ENCODE results near the gene SLPI. TPM values are rescaled to one million over a fixed set of nuclear protein-coding genes. Genes with fewer than 3 reads are reported as not detected.

The SLPI gene
- total and polyA plus RNA-seq, 8 donors: 4.4 to 51.1 (median 26.7) TPM

DNA sequence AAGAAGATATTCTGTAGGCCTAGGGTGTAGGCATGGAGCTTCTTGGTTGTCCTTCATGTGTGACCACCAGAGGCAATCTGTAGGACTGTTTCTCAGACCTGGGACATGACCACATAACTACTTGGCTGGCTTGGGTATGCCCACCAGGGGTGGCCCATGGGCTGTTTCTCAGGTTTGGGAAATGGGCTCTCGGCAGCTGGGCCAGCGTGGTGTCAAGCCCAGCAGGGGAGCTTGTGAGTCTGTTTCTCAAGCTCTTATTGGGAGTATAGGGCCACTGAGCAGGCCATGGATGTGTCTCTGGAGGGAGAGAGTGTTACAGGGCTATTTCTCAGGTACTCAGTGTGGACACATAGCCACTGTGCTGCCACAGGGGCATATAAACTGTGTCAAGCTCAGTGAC lies 35.7 kb downstream of the SLPI start:
- no peak for DNase-seq
- TF ChIP-seq, protein P1, sequence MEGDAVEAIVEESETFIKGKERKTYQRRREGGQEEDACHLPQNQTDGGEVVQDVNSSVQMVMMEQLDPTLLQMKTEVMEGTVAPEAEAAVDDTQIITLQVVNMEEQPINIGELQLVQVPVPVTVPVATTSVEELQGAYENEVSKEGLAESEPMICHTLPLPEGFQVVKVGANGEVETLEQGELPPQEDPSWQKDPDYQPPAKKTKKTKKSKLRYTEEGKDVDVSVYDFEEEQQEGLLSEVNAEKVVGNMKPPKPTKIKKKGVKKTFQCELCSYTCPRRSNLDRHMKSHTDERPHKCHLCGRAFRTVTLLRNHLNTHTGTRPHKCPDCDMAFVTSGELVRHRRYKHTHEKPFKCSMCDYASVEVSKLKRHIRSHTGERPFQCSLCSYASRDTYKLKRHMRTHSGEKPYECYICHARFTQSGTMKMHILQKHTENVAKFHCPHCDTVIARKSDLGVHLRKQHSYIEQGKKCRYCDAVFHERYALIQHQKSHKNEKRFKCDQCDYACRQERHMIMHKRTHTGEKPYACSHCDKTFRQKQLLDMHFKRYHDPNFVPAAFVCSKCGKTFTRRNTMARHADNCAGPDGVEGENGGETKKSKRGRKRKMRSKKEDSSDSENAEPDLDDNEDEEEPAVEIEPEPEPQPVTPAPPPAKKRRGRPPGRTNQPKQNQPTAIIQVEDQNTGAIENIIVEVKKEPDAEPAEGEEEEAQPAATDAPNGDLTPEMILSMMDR (IDR thresholded peaks at IDR 0.05): no peak
- Histone ChIP-seq H3K27me3 (peaks cover 0 to 8% (median 0%) of the 10 kb centered on the region in 4 donors), H3K4me1 (no peaks in the 10 kb centered on the region), H3K4me3 (no peak overlapping the region), H3K9me3 (no peaks in the 10 kb centered on the region), H3K27ac (no peak overlapping the region), H3K36me3 (no peaks in the 10 kb centered on the region)
- 84 to 88% methylated on average over 2 of the region's 2 CpGs for WGBS, 2 donors
- ATAC-seq: no peak
- intact Hi-C loops (cut with DNase I): no loop called here
- FAIRE-seq: no peak

DNA sequence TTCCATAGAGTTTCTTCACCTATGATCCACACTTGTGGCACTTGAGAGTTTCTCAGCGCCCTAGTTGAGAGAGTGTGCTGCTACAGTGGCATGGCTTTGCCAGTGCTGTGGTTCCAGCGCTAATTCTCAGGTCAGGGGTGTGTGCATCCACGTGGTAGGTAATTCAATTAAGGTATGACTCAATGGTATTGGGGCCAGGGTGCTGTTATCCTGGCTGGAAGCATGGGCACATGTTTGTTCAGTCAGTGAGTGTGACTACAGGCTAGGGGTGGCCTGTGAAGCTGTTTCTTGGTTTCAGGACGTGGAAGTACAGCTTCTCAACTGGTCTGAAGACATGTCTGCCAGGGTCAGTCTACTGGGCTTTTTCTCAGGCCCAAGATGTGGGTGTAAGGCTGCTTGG lies 36.2 kb downstream of the SLPI start:
- Histone ChIP-seq H3K27ac (no peak overlapping the region), H3K9me3 (no peaks in the 10 kb centered on the region), H3K27me3 (peaks cover 0 to 8% (median 0%) of the 10 kb centered on the region in 4 donors), H3K4me1 (no peaks in the 10 kb centered on the region), H3K4me3 (no peak overlapping the region), H3K36me3 (no peaks in the 10 kb centered on the region)
- no peak for ATAC-seq
- FAIRE-seq: no peak
- WGBS, 2 donors: 66 to 67% methylated on average over 4 of the region's 4 CpGs
- intact Hi-C loops (cut with DNase I): no loop called here
- TF ChIP-seq, protein P1 (IDR thresholded peaks at IDR 0.05): no peak
- DNase-seq: no peak

DNA sequence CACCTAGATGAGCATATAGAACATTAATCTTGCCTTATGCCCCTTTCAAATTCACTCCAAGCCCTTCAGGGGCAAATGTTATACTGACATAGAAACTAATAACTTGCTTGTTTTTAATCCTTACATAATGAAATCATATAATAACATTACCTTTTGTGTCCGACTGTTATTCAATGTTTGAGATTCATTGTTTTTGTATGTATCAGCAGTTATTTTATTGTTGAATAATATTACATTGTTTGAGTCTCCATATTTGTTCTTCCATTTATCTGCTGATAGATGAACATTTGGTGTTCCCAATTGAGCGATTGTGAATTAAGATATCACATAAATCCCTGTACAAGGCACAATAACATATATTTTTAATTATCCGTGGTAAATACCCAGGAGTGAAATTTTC lies 41.5 kb downstream of the SLPI start:
- no peak for DNase-seq
- no peak for FAIRE-seq
- Histone ChIP-seq H3K4me3 (no peak overlapping the region), H3K4me1 (no peaks in the 10 kb centered on the region), H3K27me3 (no peaks in the 10 kb centered on the region), H3K9me3 (no peaks in the 10 kb centered on the region), H3K27ac (no peak overlapping the region), H3K36me3 (no peaks in the 10 kb centered on the region)
- intact Hi-C loops (cut with DNase I): no loop called here
- no peak for ATAC-seq
- 74 to 78% methylated on average over 3 of the region's 3 CpGs for WGBS, 2 donors
- TF ChIP-seq, protein P1 (IDR thresholded peaks at IDR 0.05): no peak

DNA sequence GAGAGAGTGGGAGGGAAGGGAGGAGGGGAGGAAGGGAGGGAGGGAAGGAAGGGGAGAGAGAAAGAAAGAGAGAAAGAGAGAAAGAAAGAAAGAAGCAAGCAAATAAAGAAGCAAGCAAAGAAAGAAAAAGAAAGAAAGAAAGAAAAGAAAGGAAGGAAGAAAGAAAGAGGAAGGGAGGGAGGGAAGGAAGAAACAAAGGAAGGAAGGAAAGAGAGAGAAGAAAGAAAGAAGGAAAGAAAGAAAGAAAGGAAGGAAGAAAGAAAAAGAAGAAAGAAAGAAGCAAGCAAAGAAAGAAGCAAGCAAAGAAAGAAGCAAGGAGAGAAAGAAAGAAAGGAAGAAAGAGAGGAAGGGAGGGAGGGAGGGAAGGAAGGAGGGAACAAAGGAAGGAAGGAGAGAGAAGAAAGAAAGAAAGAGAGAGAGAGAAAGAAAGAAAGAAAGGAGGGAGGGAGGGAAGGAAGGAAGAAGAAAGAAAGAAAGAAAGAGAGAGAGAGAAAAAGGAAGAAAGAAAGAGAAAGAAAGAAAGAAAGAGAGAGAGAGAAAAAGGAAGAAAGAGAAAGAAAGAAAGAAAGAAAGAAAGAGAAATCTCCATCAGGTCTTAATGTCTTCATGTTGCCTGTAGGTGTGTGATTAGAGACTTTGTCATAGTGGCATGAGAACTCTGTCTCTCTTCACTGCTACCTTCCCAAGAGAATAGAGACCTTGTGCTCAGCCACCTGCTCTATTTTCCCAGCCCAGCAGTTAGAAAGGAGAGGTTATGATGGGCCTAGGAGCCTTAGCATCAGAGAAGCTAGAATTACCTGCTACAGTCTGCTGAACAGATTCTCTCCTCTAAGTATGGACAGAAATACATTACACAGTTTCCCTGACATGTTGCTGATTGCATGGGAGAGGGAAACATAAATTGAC lies 42.5 kb downstream of the SLPI start:
- FAIRE-seq: no peak

More for the DNA sequence above, 42.5 kb downstream of the SLPI start:
- intact Hi-C loops (cut with DNase I): no loop called here
- Histone ChIP-seq H3K36me3 (no peaks in the 10 kb centered on the region), H3K4me1 (no peaks in the 10 kb centered on the region), H3K27me3 (no peaks in the 10 kb centered on the region), H3K27ac (no peak overlapping the region), H3K9me3 (no peaks in the 10 kb centered on the region), H3K4me3 (no peak overlapping the region)
- TF ChIP-seq, protein P1 (IDR thresholded peaks at IDR 0.05): no peak
- ATAC-seq (no peak), DNase-seq (no peak)
